OCI-LY7 (cell line): ENCODE data around the gene RIMS3. TPM values are rescaled to one million over a fixed set of nuclear protein-coding genes. Genes with fewer than 3 reads are reported as not detected.

ENCODE experiments used
- BruUV-seq: library from RNA; stranded (reverse); fragments of 400-500 nt; replicated peaks from 2 replicates; lab custom pipeline; 2021; lab: Mats Ljungman, UMichigan
- CTCF ChIA-PET: fragments of 300-600 bp; sonication (Branson Sonifier 250); formaldehyde crosslinking; loops from one replicate; lab custom pipeline; 2022; ENCODE audit warnings: antibody characterized with exemption; ENCODE audit not compliant: unreplicated experiment; lab: Charles Lee
- POLR2A ChIA-PET: fragments of 300-600 bp; sonication (Branson Sonifier 250); formaldehyde crosslinking; loops from one replicate; lab custom pipeline; 2022; ENCODE audit warnings: antibody characterized with exemption; lab: Charles Lee
- DNase-seq: peaks from one replicate; pipeline ENCODE4 v3.0.0-alpha.2; 2015; ENCODE audit warnings: low spot score
- H2AFZ ChIP-seq: fragments of 200-600 bp; sonication (generic), shearing (Covaris generic); 2 replicates; pipeline ENCODE4 v1.6.1; 2014; ENCODE audit warnings: mild to moderate bottlenecking, antibody characterized with exemption, low read length, moderate library complexity
- H3K27ac ChIP-seq: fragments of 200-600 bp; sonication (generic); 2 replicates; pipeline ENCODE4 v1.5.1; 2014; ENCODE audit warnings: mixed run types, low read depth, mild to moderate bottlenecking, moderate library complexity, low read length, inconsistent platforms; ENCODE audit not compliant: poor library complexity, severe bottlenecking
- H3K36me3 ChIP-seq: fragments of 200-600 bp; sonication (generic); 2 replicates; pipeline ENCODE4 v1.6.1; 2014; ENCODE audit warnings: mild to moderate bottlenecking, antibody characterized with exemption, low read length, moderate library complexity, mixed read lengths; ENCODE audit not compliant: insufficient read depth
- H3K4me1 ChIP-seq: fragments of 200-600 bp; sonication (generic); 2 replicates; pipeline ENCODE4 v1.5.1; 2014; ENCODE audit warnings: mild to moderate bottlenecking, low read length; ENCODE audit not compliant: insufficient read depth, poor library complexity, severe bottlenecking
- H3K4me2 ChIP-seq: fragments of 200-600 bp; sonication (generic); 2 replicates; pipeline ENCODE4 v1.6.1; 2014; ENCODE audit warnings: mild to moderate bottlenecking, low read length
- H3K4me3 ChIP-seq: fragments of 200-600 bp; sonication (generic); 2 replicates; pipeline ENCODE4 v1.5.1; 2014; ENCODE audit warnings: mild to moderate bottlenecking, low read depth, low read length; ENCODE audit not compliant: poor library complexity, severe bottlenecking
- H3K79me2 ChIP-seq: fragments of 200-600 bp; sonication (generic); 2 replicates; pipeline ENCODE4 v1.6.1; 2016; ENCODE audit warnings: low read depth, mild to moderate bottlenecking, low read length, moderate library complexity, mixed read lengths; ENCODE audit not compliant: insufficient read depth
- H3K9me2 ChIP-seq: fragments of 200-600 bp; sonication (generic); 2 replicates; pipeline ENCODE4 v1.6.1; 2016; ENCODE audit warnings: mild to moderate bottlenecking, low read length, mixed read lengths; ENCODE audit not compliant: insufficient read depth
- H3K9me3 ChIP-seq: fragments of 200-600 bp; sonication (generic); 2 replicates; pipeline ENCODE4 v1.6.1; 2014; ENCODE audit warnings: mild to moderate bottlenecking, mixed run types, low read length, mixed read lengths
- H4K20me1 ChIP-seq: fragments of 200-600 bp; sonication (generic); 2 replicates; pipeline ENCODE4 v1.6.1; 2014; ENCODE audit warnings: mild to moderate bottlenecking, antibody characterized with exemption, low read length, moderate library complexity, mixed read lengths; ENCODE audit not compliant: insufficient read depth
- EZH2phosphoT487 ChIP-seq: fragments of 200-600 bp; sonication (generic); IDR thresholded peaks from 2 replicates; pipeline ENCODE4 v1.6.1; 2018; ENCODE audit warnings: low read depth, borderline replicate concordance, mild to moderate bottlenecking, mixed run types, antibody characterized with exemption, low read length, moderate library complexity, mixed read lengths
- intact Hi-C: fragments of 100-400 bp; cut with micrococcal nuclease; formaldehyde crosslinking; loops from one replicate; pipeline ENCODE4 v1.10.0; 2022; ENCODE audit not compliant: unreplicated experiment
- total RNA-seq, 2 experiments: library from RNA; depleted of rRNA in 1 of 2; stranded (reverse); fragments of >200 nt in 1 of 2; shearing (Covaris generic) in 1 of 2; gene quantifications; 2 replicates each; pipeline ENCODE4 v1.2.3, GENCODE V29; 2014 to 2022
- TF ChIP-seq, protein P1 (sequence below): fragments of 200-600 bp; sonication (generic); conservative IDR thresholded peaks from 2 replicates; pipeline ENCODE4 v1.5.1; 2014; ENCODE audit warnings: mild to moderate bottlenecking, antibody characterized with exemption, low read length, moderate library complexity, mixed read lengths

Gene RIMS3
- total RNA-seq, 2 experiments from 2014 or later, result 80.3 to 89.3 TPM

DNA sequence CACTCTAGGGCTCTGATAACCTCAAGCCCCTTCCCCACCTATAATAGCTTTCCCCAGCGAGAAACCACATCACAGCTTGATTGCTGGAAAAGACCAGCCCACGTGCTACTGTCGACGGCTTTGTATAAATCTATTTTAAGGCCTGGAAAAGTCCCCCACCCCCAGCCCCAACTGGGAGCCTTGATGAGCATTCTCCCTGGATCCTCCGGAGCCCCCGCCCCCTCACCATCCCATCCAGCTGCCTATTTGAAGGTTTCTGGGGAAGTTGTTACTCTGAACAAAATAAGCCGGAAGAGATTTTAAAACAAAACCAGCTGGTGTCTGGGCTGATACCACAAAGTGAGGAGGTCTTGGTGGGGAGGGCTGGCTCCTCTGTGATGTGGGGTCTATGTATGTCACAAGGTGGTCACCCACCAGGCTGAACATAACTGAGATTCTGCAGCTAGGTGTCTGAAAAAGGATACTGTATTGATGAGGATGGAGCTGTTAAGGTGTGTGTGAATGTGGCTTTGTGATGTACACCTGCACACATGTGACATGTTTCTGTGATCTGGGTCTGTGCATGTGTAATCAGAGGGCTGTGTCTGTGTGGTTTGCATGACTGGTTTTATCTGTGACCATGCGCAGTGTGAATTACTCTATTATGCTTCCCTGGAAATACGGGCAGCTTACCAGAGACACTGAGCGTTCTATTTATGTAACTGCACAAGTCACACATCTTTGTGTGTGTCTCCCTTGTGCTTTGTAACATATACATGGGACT lies 25.0 kb downstream of the RIMS3 start:
- Histone ChIP-seq H3K36me3 (peaks cover 57% of the 10 kb centered on the region), H3K4me2 (no peak overlapping the region), H4K20me1 (no peaks in the 10 kb centered on the region), H3K9me3 (no peaks in the 10 kb centered on the region), H3K27ac (no peak overlapping the region), H3K4me1 (no peaks in the 10 kb centered on the region), H3K9me2 (no peaks in the 10 kb centered on the region), H2AFZ (no peak overlapping the region), H3K4me3 (no peak overlapping the region), H3K79me2 (no peaks in the 10 kb centered on the region)
- POLR2A ChIA-PET, result no interaction called here
- BruUV-seq, result no TSS peak
- CTCF ChIA-PET, result no interaction called here
- no peak for DNase-seq
- intact Hi-C loops, result no loop called here
- TF ChIP-seq, protein P1, sequence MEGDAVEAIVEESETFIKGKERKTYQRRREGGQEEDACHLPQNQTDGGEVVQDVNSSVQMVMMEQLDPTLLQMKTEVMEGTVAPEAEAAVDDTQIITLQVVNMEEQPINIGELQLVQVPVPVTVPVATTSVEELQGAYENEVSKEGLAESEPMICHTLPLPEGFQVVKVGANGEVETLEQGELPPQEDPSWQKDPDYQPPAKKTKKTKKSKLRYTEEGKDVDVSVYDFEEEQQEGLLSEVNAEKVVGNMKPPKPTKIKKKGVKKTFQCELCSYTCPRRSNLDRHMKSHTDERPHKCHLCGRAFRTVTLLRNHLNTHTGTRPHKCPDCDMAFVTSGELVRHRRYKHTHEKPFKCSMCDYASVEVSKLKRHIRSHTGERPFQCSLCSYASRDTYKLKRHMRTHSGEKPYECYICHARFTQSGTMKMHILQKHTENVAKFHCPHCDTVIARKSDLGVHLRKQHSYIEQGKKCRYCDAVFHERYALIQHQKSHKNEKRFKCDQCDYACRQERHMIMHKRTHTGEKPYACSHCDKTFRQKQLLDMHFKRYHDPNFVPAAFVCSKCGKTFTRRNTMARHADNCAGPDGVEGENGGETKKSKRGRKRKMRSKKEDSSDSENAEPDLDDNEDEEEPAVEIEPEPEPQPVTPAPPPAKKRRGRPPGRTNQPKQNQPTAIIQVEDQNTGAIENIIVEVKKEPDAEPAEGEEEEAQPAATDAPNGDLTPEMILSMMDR, result no peak
- no peak for TF ChIP-seq EZH2phosphoT487

DNA sequence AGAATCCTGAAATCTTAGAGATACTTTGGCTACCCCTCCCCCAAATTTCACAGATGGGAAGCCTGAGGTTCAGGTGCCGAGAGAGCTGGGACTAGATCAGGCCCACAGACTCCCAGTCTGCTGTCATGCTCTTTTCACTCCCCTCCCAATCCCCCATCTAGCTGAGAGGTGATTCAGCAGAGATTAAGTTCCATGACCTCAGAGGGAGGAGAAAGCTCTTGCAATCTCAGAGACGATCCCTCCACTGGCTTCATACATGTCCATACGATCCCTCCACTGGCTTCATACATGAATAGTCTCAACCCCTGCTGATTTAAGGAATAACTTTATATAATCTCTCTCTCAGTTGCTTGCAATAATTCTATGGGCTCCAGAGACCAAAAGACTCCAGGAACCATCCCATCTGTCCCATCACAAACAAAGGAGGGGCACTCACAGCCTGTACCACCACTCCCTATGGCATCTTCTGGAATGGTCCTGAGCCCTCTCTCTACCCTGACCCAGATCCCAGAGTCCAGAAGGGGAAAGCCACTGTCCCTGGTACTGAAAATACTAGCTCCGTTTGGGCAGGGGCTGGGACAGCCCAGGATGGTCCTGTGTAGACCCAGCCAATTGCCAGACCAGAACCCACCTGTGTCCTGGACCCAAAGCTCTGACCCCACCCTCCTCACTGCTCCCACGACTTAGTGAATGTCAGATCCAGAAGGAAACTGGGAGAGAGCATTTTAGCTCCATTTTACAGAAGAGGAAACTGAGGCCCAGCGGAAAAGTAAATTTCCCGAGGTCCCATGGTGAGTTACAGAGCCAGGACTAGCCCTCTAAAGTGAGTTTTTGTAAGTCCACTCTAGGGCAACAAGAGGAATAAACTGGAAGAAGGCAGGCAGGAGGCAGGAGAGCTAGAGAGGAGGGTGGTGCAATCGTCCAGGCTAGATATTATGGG lies 27.1 kb downstream of the RIMS3 start:
- ChIA-PET CTCF (no interaction called here), POLR2A (no interaction called here)
- no TSS peak for BruUV-seq

More for the DNA sequence above, 27.1 kb downstream of the RIMS3 start:
- TF ChIP-seq EZH2phosphoT487, result no peak
- TF ChIP-seq, protein P1, result no peak
- no peaks in the 10 kb centered on the region for H4K20me1 ChIP-seq
- no peak overlapping the region for H3K4me3 ChIP-seq
- no peak for DNase-seq
- H3K79me2 ChIP-seq, result no peaks in the 10 kb centered on the region
- intact Hi-C loops, result no loop called here
- no peak overlapping the region for H2AFZ ChIP-seq
- no peaks in the 10 kb centered on the region for H3K9me2 ChIP-seq
- H3K4me2 ChIP-seq, result no peak overlapping the region
- H3K27ac ChIP-seq, result no peak overlapping the region
- peaks cover 53% of the 10 kb centered on the region for H3K36me3 ChIP-seq
- no peaks in the 10 kb centered on the region for H3K9me3 ChIP-seq
- H3K4me1 ChIP-seq, result no peaks in the 10 kb centered on the region
